Loucy (cell line): ENCODE results near the gene RBM19.

ENCODE experiments used
- H2AFZ ChIP-seq: fragments of 200-600 bp; sonication (generic); 2 replicates; pipeline ENCODE4 v1.6.0; 2016; ENCODE audit warnings: antibody characterized with exemption, mild to moderate bottlenecking, low read length, moderate library complexity
- H3F3A ChIP-seq: fragments of 200-600 bp; 2 replicates; pipeline ENCODE4 v1.6.0; 2016; ENCODE audit warnings: antibody characterized with exemption, low read depth, mild to moderate bottlenecking
- H3K27me3 ChIP-seq: fragments of 200-600 bp; sonication (generic); 2 replicates; pipeline ENCODE4 v1.6.1; 2014; ENCODE audit warnings: low read length, mild to moderate bottlenecking; ENCODE audit not compliant: insufficient read depth, poor library complexity, severe bottlenecking
- H3K36me3 ChIP-seq: fragments of 200-600 bp; sonication (generic); 2 replicates; pipeline ENCODE4 v1.6.1; 2016; ENCODE audit warnings: low read length; ENCODE audit not compliant: insufficient read depth
- H3K4me1 ChIP-seq: fragments of 200-600 bp; sonication (generic); 2 replicates; pipeline ENCODE4 v1.5.1; 2014; ENCODE audit warnings: low read length, mild to moderate bottlenecking; ENCODE audit not compliant: insufficient read depth, poor library complexity, severe bottlenecking
- H3K4me2 ChIP-seq: fragments of 200-600 bp; sonication (generic); 2 replicates; pipeline ENCODE4 v1.6.0; 2014; ENCODE audit warnings: antibody characterized with exemption, low read length, low read depth, mild to moderate bottlenecking; ENCODE audit not compliant: poor library complexity, severe bottlenecking
- H3K4me3 ChIP-seq: fragments of 200-600 bp; sonication (generic); 2 replicates; pipeline ENCODE4 v1.5.1; 2014; ENCODE audit warnings: low read length, mild to moderate bottlenecking, mixed read lengths; ENCODE audit not compliant: poor library complexity, severe bottlenecking
- H3K79me2 ChIP-seq: fragments of 200-600 bp; sonication (generic); 2 replicates; pipeline ENCODE4 v1.6.1; 2014; ENCODE audit warnings: low read length; ENCODE audit not compliant: insufficient read depth
- H3K9ac ChIP-seq: fragments of 200-600 bp; sonication (generic); 2 replicates; pipeline ENCODE4 v1.6.0; 2014; ENCODE audit warnings: mild to moderate bottlenecking, low read depth, low read length, moderate library complexity; ENCODE audit not compliant: poor library complexity, severe bottlenecking
- H3K9me2 ChIP-seq: fragments of 200-600 bp; sonication (generic); replicated peaks from 2 replicates; pipeline ENCODE4 v1.6.1; 2016; ENCODE audit warnings: low read depth, low read length, mixed read lengths
- H3K9me3 ChIP-seq: fragments of 200-600 bp; sonication (generic); 2 replicates; pipeline ENCODE4 v1.6.1; 2014; ENCODE audit warnings: mild to moderate bottlenecking, antibody characterized with exemption, low read length, low read depth; ENCODE audit not compliant: insufficient read depth
- H4K20me1 ChIP-seq: fragments of 200-600 bp; sonication (generic); 2 replicates; pipeline ENCODE4 v1.6.0; 2014; ENCODE audit warnings: antibody characterized with exemption, low read length, mild to moderate bottlenecking; ENCODE audit not compliant: insufficient read depth, poor library complexity, severe bottlenecking
- EZH2phosphoT487 ChIP-seq: fragments of 200-600 bp; IDR thresholded peaks from 2 replicates; pipeline ENCODE4 v1.6.1; 2018; ENCODE audit warnings: antibody characterized with exemption, mild to moderate bottlenecking, moderate library complexity, borderline replicate concordance
- TF ChIP-seq, protein P1 (sequence below): fragments of 200-600 bp; sonication (generic); conservative IDR thresholded peaks from 2 replicates; pipeline ENCODE4 v1.5.1; 2014; ENCODE audit warnings: mild to moderate bottlenecking, antibody characterized with exemption, low read length

Gene RBM19

DNA sequence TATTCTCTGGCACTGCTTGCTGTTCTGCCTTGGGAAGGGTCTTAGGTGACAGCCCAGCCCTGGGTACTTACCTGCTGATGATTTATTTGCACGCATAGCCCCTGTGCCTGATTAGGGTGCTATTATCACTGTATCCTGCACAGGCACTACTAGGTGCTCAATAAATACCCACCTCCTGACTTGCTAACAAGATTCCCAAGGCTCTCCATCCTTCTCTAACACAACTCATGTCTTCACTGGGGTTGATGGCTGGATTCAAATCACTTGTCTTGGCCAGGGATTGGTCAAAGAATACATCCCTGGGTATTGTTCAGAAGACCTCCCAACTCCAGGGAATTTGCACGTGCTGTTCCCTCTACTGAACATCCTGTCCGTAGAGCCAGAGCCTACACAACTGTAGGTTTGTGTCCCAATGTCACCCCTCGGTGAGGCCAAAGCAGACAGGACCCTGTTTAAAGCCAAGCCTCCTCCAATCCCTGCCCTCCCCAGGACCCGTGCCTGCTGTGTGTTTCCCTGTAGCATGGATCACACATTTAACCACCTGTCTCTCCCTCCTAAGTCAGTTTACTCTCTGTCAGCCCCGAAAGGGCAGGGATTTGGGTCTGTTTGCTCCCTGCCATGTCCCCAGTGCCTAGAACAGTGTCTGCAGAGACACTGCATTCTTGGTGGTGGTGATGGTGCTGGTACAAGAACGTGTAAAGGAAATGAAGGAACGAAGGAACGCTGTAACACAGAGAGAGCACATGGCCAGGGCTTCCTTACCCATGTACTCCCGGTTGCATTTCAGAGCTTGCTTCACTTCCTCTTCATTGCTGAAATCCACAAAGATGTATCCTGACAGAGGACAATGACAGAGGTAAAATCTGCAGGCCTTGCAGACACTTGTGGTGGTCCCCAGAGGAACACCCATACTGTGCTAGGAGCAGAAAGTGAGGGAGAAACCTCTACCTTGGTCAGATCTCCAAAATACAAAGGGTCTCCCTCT, 16.5 kb downstream of the RBM19 start:
- Histone ChIP-seq H3K27me3 (no peaks in the 10 kb centered on the region), H3K4me3 (no peak overlapping the region), H3K4me2 (no peak overlapping the region), H4K20me1 (no peaks in the 10 kb centered on the region), H3K36me3 (peaks cover 46% of the 10 kb centered on the region; the same call in 1 of the 2 replicates), H3K4me1 (no peaks in the 10 kb centered on the region), H3K9me2 (no peaks in the 10 kb centered on the region), H2AFZ (no peak overlapping the region), H3K79me2 (no peaks in the 10 kb centered on the region), H3K9me3 (no peaks in the 10 kb centered on the region), H3F3A (no peaks in the 10 kb centered on the region), H3K9ac (no peak overlapping the region)
- no peak for TF ChIP-seq EZH2phosphoT487
- TF ChIP-seq, protein P1, sequence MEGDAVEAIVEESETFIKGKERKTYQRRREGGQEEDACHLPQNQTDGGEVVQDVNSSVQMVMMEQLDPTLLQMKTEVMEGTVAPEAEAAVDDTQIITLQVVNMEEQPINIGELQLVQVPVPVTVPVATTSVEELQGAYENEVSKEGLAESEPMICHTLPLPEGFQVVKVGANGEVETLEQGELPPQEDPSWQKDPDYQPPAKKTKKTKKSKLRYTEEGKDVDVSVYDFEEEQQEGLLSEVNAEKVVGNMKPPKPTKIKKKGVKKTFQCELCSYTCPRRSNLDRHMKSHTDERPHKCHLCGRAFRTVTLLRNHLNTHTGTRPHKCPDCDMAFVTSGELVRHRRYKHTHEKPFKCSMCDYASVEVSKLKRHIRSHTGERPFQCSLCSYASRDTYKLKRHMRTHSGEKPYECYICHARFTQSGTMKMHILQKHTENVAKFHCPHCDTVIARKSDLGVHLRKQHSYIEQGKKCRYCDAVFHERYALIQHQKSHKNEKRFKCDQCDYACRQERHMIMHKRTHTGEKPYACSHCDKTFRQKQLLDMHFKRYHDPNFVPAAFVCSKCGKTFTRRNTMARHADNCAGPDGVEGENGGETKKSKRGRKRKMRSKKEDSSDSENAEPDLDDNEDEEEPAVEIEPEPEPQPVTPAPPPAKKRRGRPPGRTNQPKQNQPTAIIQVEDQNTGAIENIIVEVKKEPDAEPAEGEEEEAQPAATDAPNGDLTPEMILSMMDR: no peak

DNA sequence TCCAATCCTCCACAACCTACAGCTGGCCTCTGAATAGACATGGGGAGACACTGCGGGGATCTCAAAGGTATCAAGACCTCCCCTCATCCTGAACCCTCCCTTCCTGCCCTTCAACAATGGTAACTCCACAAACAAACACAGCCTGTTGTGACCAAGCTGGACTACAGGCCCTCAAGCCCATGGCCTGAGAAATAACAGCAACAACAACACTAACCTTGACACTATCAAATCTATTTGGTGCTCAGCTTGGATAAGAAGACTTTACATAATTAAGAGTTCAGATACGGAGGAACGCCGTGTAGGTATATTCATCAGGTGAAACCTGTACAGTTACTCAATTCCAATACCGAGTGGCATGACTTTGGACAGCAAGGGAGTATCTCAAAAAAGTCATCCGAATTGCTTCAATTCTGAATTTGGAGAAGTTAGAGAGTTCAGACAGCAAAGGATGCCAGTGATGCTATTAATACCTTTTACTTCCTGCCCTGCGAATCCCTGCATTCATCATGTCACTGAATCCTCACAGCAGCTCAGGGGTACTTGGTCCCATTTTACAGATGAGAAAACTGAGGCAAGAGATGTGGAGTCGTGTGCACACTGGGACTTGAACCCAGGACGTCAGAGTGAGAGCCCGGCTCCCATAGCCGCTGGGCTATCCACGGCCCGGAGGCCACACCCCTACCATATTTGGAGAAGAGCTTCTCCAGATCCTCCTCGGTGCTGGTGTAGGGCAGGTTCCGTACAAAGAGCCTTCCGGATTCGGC, 17.8 kb downstream of the RBM19 start:
- Histone ChIP-seq H3K4me1 (no peaks in the 10 kb centered on the region), H3K9me3 (no peaks in the 10 kb centered on the region), H3F3A (no peaks in the 10 kb centered on the region), H3K4me3 (no peak overlapping the region), H3K27me3 (no peaks in the 10 kb centered on the region), H3K9ac (no peak overlapping the region), H2AFZ (no peak overlapping the region), H3K9me2 (no peaks in the 10 kb centered on the region), H3K4me2 (no peak overlapping the region), H3K79me2 (no peaks in the 10 kb centered on the region), H4K20me1 (no peaks in the 10 kb centered on the region), H3K36me3 (peaks cover 41% of the 10 kb centered on the region; the same call in 1 of the 2 replicates)
- TF ChIP-seq EZH2phosphoT487: no peak
- TF ChIP-seq, protein P1: no peak

GRCh38 chr12:113946175-113946574, 19.9 kb downstream of the RBM19 start:
- Histone ChIP-seq H3K9ac (no peak overlapping the region), H3K79me2 (no peaks in the 10 kb centered on the region), H4K20me1 (no peaks in the 10 kb centered on the region), H3F3A (no peaks in the 10 kb centered on the region), H3K9me2 (no peaks in the 10 kb centered on the region), H3K27me3 (no peaks in the 10 kb centered on the region), H3K4me3 (no peak overlapping the region), H3K36me3 (peaks cover 42% of the 10 kb centered on the region; the same call in 1 of the 2 replicates), H2AFZ (no peak overlapping the region), H3K4me2 (no peak overlapping the region), H3K9me3 (no peaks in the 10 kb centered on the region), H3K4me1 (no peaks in the 10 kb centered on the region)
- no peak for TF ChIP-seq EZH2phosphoT487
- TF ChIP-seq, protein P1: no peak
